22Rv1 (cell line): ENCODE data around the gene DHRSX.

Experiments used
- H3K27ac ChIP-seq: fragments of 450-650 bp; 2 replicates; pipeline ENCODE4 v1.5.1; 2017
- CTCF ChIP-seq: fragments of 450-650 bp; IDR thresholded peaks from 2 replicates; pipeline ENCODE4 v1.5.1; 2017; ENCODE audit warnings: mild to moderate bottlenecking
- ZFX ChIP-seq: fragments of 450-650 bp; IDR thresholded peaks from 2 replicates; pipeline ENCODE4 v1.6.1; 2017; ENCODE audit warnings: antibody characterized with exemption, borderline replicate concordance

Gene DHRSX

GRCh38 chrX:2499507-2499906 is 1.3 kb downstream of the DHRSX start:
- peak overlapping the region; percentile 80 for H3K27ac ChIP-seq
- TF ChIP-seq ZFX = no peak
- no peak for TF ChIP-seq CTCF

- peak overlapping the region; percentile 80 for H3K27ac ChIP-seq
Observed at GRCh38 chrX:2498781-2499302, 1.9 kb downstream of the DHRSX start.

GRCh38 chrX:2497961-2498780 is 2.6 kb downstream of the DHRSX start:
- TF ChIP-seq ZFX (no peak), CTCF (no peak)
- peak overlapping the region; percentile 80 for H3K27ac ChIP-seq

More at GRCh38 chrX:2498781-2499302, 1.9 kb downstream of the DHRSX start:
- TF ChIP-seq CTCF (no peak), ZFX (no peak)

- TF ChIP-seq CTCF (no peak), ZFX (no peak)
- H3K27ac ChIP-seq = no peak overlapping the region
Observed at GRCh38 chrX:2495595-2495994, 5.2 kb downstream of the DHRSX start.

GRCh38 chrX:2492531-2493218 is 8.1 kb downstream of the DHRSX start:
- H3K27ac ChIP-seq = no peak overlapping the region

GRCh38 chrX:2490634-2491033 is 10.1 kb downstream of the DHRSX start:
- no peak overlapping the region for H3K27ac ChIP-seq

More at GRCh38 chrX:2492531-2493218, 8.1 kb downstream of the DHRSX start:
- no peak for TF ChIP-seq ZFX
- TF ChIP-seq CTCF = no peak

More at GRCh38 chrX:2490634-2491033, 10.1 kb downstream of the DHRSX start:
- no peak for TF ChIP-seq CTCF
- no peak for TF ChIP-seq ZFX
